Stimulated activated CD8-positive, alpha-beta memory T cell treated with anti-CD3 and anti-CD28 coated beads, Interleukin-4, amount 100 ng/mL, for 24 hours (primary cell): ENCODE measurements around the gene SMAD2.
"Not testable (repeated sequence)": the region's sequence is repeated elsewhere in the genome, so short reads cannot be mapped to it uniquely, and the experiment has no call there.

Experiments used
- DNase-seq: peaks from one replicate; pipeline ENCODE4 v3.0.0-alpha.2; 2020; ENCODE audit warnings: low read depth

Gene SMAD2

DNA sequence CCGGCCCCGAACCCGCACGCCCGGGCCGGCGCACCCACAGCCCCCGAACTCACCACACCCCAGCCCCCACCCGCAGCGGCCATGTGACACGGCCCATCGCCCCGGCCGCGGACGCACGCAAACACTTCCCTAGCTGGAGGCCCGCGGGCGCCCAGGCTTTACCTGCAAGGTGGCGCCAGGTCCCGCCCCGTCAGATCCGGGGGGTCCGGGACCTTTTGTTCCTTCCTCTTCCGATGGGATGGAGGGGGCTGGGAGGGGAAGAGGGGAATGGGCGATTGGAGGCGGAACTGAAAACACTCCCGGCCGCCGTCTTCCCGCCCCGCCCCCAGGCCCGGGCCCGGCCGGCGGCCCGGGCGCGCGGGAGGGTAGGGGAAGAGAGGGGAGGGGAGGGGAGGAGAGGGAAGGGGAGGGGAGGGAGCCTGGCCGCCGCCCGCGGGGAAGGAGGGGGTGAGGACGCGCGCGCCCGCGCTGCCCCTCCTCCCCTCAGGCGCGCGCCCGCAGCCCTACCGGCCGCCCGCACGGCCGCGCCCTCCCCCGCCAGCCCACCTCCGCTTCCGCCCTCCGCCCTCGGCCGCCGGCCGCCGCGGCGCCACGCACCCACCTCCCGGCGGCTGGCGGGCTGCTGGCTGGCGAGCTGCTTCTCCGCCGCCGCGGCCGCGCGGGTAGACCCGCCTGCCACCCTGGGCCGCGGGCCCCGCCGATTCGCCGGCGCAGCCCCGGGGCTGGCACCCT is at the start of gene SMAD2:
Gene SMAD2, minus strand, starts transcription at position 461 of the 732 bp plus-strand sequence. CDS start 33,903 bp downstream, outside the sequence.
- DNase-seq: peak; percentile 67

DNA sequence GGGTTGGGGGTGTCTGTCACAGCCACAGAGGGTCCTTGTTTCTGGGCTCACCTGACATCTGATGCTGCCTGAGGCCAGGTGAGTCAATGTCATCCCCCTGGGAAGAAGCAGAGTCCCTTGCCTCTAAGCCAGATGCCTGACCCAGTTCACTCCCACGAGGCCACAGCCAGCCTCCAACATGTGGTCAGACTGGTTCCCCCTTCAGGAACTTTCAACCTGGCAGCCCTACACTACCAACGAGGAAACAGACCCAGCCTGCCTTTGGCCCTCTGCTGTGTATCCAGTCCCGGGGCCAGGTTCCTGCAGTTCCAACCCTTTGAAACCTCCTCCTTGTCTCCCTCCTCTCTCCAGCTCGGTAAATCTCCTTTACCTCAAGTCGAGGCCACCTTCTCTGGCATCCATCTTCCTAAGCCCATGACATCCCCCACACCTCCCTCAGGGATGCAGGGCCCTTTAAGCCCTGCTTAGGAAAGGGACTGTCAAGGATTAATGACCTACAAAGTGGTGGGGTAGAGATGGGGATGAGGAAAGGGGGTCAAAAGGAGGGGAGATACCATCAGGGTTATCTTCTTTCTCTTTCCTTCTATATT is 49.2 kb upstream of the SMAD2 start:
- no peak for DNase-seq

DNA sequence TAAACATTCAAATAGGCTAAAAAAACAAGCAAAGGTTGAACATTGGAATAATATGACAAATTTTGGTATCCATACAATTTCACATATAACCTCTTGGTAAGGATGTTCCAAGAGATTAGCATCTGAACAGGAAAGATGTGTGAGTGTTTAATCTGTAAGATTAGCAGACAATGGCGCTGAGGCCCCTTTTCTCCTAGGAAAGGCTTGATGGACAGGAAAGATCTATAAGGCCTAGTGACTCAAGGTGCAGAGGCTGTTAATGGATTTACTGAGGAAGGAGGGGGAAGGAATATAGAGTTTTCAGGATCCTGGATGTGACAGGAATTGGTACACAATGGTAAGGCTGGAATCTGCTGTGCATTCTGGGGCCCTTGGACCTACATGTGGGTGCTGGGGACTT is 48.1 kb upstream of the SMAD2 start:
- no peak for DNase-seq

DNA sequence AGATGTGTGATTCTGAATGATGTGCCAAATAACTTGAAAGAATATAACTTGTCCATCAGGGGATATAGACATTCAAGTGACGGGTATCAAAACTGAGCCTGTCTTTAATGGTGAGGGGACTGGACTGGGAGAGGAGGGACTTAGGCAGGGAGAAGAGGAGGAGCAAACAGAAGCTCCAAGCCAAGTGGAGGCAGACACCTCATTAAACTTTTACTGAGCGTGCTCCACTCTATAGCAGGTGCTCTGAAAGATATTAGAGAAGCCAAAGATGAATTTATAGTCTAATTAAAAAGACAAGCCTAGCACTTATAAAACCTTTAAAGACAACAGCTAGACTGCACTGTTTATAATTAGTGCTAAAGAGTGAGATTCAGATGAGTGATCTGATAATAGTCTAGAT is 47.7 kb upstream of the SMAD2 start:
- no peak for DNase-seq

DNA sequence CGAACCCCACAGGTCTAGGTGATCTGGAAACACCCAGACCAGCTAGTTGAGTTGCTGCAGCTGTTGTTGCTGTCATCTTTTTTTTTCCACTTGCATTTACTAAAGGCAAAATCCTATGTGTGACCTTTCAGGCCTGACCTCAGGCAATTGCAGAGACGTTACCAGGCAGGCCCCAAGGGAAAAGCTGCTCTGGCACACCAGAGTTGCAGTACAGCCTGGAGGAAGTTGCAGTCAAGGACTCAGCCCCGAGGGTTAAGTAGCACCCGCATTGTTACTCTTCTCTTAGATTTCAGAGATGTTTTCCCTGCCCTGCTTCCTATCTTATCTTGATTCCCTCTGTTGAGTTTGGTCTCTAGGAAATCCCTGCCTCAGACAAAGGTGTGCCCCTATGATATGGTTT is 45.2 kb upstream of the SMAD2 start:
- no peak for DNase-seq

DNA sequence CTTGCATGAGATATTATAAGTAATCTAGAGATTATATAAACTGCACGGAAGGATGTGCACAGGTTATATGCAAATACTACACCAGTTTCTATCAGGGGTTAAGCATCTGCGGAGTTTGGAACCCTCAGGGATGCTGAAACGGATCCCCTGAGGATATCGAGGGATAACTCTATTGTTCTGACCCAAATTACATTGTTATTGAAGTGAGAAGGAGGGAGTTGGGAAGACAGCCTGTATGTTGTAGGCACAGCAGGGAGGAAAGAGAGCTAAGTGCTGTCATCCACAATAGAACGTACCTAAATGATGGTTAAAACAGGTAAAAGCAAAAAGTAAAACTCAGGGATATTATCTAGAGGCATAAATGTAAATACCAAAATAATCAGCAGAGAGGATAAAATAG is 44.6 kb upstream of the SMAD2 start:
- no peak for DNase-seq

DNA sequence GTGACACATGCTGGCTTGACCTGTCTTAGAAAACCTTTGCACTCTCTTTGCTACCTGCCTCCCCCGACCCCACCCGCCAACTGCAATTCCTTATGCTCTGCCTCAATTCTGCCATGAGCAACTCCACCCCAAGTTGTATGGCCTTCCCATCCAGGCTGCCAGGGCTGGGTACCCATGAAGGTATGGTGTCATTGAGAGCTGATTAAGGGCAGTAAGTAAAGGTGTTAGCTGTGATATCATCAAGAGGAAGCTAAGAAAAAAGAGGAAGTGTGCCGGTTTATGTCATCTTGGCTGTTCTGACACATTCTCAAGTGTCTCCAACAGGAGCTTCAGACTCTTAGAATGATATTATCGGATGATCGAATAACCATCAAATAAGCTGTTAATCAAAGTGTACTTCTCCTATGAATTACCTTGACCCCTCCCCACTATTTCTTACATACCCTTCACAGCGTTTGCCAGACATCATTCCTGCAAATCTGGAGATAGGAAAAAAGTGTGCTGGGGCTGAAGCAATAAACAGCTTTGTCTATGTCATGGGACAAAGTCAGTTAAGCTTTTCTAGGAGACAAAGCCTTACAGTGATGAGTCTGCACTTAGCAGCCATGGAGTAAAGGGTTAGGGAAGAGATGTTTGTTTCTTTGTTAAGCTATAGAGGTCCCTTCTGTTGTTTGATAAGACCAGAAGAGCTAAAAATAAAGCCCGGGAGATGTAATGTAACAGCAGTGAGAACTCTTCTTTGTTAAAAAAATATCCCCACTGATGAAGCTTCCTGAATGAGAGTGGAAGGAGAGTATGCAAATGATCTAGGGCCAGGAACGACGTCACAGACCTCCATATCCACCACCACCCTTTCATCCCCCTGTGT is 40.4 kb upstream of the SMAD2 start:
- no peak for DNase-seq

DNA sequence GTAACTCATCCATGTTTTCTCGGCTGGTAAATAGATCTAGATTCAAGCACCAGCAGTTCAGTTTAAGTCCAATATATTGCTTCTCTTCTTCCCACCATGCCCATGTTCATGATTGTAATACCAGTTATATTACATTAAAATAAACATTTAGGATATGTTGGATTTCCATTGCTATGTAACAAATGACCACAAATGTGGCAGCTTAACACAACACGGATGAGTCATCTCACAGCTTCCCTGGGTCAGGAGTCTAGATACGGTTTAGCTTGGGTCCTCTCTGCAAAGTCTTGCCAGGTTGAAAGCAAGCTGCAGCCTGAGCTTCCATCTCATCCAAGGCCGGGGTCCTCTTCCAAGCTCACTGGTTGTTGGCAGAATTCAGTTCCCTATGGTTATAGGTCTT is 39.4 kb upstream of the SMAD2 start:
- DNase-seq: no peak

DNA sequence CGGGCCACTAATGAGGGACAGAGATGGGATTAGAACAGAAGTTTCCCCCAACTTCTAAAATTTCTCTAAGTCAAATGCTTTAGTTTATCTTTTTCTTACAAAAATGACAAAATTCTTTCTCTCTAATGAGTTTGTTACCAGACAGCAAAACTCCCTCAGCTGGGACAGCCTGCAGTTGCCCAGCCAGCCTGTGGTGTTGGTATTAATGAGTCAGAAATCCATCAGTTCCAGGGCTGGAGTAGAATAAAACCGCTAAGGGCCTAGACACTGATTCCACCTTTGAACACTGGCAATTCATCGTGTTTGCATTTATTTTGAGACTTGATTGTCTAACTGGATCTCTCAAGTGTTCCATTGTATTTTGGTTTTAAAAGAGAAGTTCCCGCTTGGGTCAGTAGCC is 38.3 kb upstream of the SMAD2 start:
- no peak for DNase-seq

DNA sequence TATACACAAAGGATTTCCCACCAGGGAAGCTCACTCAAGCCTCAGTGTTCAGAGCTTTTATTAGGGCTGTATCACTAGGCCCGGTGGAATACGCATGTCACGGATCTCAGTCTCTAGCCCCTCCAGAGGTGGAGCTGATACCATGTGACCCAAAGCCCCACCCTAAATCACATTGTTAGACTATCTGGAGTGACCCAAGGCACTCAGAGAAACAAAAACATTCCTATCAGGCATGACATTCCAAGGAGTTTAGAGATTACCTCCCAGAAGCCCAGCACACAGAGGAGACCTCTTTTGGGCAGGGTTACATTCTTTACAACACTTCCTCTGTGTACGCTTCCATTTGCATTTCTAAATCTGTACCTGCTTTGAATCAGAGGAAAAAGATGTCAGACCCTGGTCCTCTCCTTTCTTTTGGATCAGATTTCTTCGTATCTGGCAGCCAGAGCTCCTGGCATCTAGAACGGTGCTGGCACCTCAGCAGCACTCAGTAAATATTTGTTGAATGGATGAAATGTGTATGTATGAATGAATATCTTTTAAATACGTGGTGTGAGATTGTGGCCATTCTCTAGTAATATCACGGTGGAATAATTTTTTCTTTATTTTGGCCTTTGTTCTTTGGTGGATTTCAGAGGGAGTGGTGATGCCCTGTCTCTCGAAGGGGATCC is 37.7 kb upstream of the SMAD2 start:
- DNase-seq: no peak

DNA sequence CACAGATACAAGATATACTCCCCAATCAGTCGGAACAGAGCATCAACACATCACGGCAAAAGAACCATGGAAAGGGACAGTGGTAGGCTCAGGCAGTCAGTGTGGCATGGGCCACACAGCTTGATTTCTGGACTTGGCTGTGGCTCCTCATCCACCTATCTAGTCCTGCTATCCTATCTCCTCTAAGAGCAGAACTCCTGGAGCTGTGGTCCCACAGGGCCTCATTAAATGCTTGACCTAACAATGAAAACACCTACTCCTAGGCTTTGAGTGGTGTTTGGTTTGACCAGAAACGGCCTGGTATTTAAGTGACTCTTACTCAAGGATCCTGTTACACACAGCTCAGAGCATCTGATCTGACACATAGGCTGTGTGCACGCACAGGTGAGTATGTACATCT is 33.6 kb upstream of the SMAD2 start:
- no peak for DNase-seq

DNA sequence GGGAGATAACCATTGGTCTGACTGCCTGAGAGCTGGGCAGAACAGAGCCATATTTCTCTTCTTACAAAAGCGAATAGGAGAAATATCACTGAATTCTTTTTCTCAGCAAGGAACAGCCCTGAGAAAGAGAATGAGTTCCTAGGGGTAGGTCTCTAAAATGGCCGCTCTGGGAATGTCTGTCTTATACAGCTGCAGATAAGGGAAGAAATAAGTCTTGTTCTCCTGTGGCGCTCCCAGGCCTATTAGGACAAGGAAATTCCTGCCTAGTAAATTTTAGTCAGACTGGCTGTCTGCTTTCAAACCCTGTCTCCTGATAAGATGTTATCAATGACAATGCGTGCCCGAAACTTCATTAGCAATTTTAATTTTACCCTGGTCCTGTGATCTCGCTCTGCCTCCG is 30.5 kb upstream of the SMAD2 start:
- not testable (repeated sequence) for DNase-seq

DNA sequence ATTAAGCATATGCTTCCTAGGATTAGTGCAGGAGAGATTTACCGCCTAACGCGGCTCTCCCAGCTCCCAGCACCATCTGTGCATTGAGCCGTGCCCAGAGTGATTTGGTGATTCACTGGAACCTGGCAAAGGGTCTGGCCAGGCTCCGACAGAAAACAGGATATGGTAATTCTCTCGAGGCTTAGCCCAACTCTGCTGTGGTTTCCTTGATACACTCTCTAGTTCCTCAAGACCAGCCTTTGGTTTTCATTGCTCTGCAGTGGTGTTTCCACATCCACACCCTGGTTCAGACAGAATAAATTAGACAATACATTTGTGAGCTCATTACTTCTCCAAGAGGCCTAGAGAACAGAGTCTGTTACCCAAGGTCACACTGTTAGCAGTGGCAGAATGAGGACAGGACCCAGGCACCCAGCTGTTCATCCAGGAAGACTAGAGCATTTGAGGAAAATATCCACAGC is 23.0 kb upstream of the SMAD2 start:
- DNase-seq: no peak

DNA sequence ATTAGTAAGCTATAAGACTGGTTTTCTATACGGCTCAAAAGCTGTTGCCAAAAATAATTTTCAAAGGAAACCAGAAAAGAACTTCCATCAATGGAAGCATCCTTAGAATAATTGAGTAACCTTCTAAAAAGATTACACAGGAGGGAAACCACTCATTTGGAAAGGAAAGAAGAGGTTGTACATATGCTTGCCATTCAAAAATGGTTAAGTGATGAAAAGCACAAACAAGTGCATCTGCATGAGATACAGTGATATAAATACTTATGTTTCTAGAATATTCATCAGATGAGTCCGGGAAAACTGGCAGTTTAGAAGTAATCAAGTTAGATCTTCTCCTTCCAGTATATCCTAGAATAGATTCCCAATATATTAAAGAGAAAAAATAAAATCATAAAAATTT is 20.1 kb upstream of the SMAD2 start:
- no peak for DNase-seq

DNA sequence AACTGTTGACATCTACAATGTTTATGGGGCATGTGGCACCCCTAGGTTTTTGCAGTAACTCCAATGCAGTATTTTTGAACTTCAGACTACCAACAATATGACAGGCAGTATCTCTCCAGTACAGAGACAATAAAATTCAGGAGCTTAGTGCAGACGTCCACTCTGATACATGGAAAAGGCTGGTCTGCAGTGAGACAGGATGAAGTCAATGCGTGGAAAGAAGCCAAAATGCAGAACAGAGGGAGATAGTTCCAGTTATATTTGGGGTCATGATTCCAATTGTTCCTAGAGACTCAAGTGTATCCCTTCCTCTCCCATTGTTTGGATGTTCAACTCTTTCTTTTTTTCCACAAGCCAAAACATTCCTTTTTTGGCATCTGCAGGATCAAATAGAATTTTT is 18.7 kb upstream of the SMAD2 start:
- no peak for DNase-seq

DNA sequence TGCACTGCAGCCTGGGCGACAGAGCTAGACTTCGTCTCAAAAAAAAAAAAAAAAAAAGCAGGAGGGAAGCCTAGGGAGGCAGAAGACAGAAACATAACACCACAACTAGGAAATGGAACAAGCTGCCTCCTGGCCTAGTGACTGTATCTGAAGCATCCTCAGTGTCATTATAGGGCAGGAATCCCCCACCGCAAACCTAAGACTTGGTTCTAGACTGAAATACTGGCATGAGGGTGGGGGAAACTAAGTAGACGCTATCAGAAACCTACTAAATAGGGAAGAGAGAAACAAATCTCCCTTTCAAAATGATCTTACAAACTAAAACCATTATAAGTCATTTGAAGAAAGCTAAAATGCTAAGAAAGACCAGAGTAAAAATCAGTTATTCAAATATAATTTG is 16.4 kb upstream of the SMAD2 start:
- DNase-seq: no peak

DNA sequence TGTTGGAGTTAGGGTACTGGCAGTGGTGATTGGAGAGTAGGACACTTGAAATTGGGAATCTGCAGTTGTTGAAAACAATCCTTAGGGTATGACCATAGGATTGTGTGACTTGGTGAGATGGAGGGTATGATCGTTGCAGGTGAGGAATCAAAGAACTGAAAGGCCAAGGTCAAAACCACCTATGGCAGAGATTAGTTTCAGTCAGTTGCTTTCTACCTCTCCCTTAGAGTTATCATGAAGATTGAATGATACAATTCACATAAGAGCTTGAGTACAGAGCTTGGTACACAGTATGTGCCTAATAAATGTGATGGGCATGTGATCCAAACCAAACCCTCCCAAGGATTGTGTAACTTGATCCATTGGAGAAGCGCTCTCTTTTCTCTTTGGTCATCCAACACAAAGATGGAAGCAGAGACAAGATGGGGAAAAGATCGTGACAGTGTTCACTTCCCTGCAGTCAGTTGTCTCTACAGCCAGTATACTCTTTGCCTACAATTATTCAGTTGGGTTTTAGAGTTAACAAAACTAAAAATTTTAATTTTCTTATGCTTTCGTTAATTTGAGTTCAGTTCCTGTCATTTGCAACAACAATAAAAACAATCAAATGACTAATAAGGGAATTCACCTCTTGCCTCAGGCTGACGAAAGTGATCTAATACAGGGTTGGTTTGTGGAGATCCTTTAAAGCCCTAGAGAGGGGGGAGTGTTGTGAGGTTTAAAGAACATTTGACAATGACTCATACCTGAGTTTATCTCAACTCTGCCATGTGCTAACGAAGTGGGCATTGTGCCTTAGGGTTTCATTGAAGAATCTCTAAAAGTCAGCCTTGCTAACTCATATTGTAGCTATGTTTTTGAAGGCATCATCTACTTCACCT is 14.8 kb upstream of the SMAD2 start:
- DNase-seq: no peak

DNA sequence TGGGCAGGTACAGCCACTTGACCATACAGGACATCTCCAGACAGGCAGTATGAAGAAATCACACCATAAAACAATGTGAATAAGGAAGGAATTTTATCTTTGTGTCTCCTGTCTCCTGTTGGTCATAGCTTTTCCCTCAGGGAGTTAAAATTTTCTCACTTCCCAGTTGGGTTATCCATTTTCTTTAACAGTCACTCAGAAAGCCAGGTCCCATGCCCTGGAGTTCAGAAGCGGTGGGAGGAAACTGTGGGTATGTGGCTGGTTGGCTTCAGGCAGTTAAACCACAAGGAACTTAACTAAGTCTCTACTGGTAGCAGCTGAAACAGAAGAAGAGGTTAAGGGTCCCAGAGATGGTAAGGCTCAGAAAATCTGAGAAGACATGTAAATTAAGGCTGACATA is 6.5 kb upstream of the SMAD2 start:
- DNase-seq: no peak

DNA sequence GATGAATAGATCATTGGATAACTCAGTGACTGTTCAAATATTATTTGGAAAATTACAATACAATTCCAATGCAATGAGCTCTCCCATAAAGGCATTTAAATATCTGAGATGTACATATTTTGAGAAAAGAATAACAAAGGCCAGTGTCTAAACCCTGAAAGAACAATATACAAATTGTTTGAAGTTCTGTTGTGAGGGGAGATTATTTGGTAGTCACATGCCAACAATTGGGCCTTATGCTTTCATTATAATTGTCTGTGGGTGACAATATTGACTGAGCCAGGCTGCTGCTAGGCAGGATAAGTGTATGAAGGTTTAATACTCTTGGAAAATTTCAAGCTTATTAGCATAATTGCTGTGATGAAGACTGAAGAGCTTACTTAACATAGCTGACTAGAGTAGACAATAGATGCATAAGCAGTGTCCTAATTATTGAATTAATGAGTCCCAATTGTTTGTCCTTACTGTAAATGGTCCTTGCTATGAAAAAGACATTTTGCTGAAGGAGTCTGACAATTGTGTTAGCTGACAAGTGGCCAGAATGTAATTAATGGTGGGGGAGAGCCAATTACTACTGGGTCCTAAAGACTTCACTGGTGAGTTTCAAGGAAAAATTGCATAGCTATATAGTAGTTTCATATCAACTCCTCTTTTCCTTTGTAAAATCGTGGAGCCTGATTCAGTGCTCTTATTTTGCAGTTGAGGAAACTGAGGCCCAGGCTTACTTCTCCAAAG is 5.0 kb upstream of the SMAD2 start:
- DNase-seq: no peak

DNA sequence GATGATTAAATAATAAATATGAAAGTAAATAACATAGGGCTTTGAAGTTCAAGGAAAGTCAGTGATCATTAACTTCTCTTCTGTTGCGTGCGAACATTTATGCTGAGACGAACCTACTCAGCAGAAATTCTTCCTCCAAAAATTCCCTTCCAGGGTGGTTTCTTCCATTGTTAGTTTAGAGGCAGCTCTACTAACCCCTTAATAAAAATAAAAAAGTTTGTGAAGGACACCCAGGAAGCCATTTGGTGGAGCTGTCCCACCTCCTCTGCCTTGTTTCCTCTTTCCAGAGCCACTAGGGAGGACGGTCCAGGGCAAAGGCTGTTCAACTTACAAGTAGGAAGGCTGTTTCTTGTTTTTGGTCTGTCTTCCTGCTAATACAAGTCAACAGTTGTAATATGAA is 2.1 kb upstream of the SMAD2 start:
- DNase-seq: no peak

DNA sequence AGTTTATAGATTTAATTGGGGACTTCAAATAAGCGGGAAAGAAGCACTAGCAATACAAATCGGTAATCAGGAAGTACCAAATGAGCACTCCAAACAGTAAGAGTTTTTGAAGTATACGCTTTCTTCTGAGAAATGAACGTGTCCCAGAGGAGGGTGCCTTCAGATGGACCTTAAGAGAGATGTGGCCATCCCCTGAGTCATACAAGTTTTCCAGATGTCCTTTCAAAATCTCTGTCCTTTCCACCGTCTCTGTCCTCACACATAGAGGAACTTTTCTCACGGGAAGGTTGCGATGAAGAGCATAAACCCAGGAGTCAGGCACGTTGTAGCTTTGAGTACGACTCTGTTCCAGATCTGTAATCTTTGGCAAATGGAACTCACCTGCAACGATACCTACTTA is 1.7 kb upstream of the SMAD2 start:
- DNase-seq: no peak
